Panc1 (cell line): ENCODE measurements around the gene IP6K2. TPM values are rescaled to one million over a fixed set of nuclear protein-coding genes. Genes with fewer than 3 reads are reported as not detected.

Source experiments
- ATAC-seq: fragments of 200-7000 bp; cut with Tn5 transposase; 2 replicates; pipeline ENCODE4 v1.9.1; 2020; ENCODE audit warnings: mild to moderate bottlenecking, moderate library complexity
- BruUV-seq: library from RNA; stranded (reverse); fragments of 400-500 nt; replicated peaks from 2 replicates; lab custom pipeline; 2021; lab: Mats Ljungman, UMichigan
- CTCF ChIA-PET: fragments of 300-600 bp; sonication (Branson Sonifier 250); formaldehyde crosslinking; loops from one replicate; lab custom pipeline; 2022; ENCODE audit warnings: antibody characterized with exemption; lab: Charles Lee
- POLR2A ChIA-PET: fragments of 300-600 bp; sonication (Branson Sonifier 250); formaldehyde crosslinking; loops from one replicate; lab custom pipeline; 2022; ENCODE audit warnings: antibody characterized with exemption; lab: Charles Lee
- DNase-seq: peaks from one replicate; pipeline ENCODE4 v3.0.0-alpha.2; 2010; ENCODE audit warnings: low read depth, low spot score
- H3K27ac ChIP-seq: 2 replicates; pipeline ENCODE4 v1.5.1; 2011; ENCODE audit warnings: mild to moderate bottlenecking, low read length, inconsistent platforms
- H3K27me3 ChIP-seq: fragments of 200-500 bp; sonication (Bioruptor generic); 2 replicates; pipeline ENCODE4 v1.6.0; 2014; ENCODE audit warnings: low read length, inconsistent platforms; ENCODE audit not compliant: control insufficient read depth, insufficient read depth
- H3K36me3 ChIP-seq: fragments of 200-500 bp; sonication (Bioruptor generic); 2 replicates; pipeline ENCODE4 v1.5.1; 2014; ENCODE audit warnings: inconsistent platforms, mild to moderate bottlenecking, low read length, moderate library complexity; ENCODE audit not compliant: control insufficient read depth, insufficient read depth
- H3K4me1 ChIP-seq: 2 replicates; pipeline ENCODE4 v1.5.1; 2011; ENCODE audit warnings: inconsistent platforms, mild to moderate bottlenecking, low read length, moderate library complexity; ENCODE audit not compliant: control insufficient read depth, insufficient read depth
- H3K4me3 ChIP-seq, 2 experiments: 2 replicates each; pipeline ENCODE4 v1.5.1; 2011 to 2012; ENCODE audit warnings: low read depth in 2 of 2, low read length in 2 of 2, mild to moderate bottlenecking in 2 of 2, inconsistent platforms in 1 of 2, moderate library complexity in 1 of 2
- H3K9me3 ChIP-seq: fragments of 200-500 bp; sonication (Bioruptor generic); 2 replicates; pipeline ENCODE4 v1.5.1; 2014; ENCODE audit warnings: low read depth, mild to moderate bottlenecking, inconsistent platforms, low read length, moderate library complexity; ENCODE audit not compliant: control insufficient read depth, insufficient read depth
- CTCF ChIP-seq: fragments of 450-650 bp; IDR thresholded peaks from 2 replicates; pipeline ENCODE4 v1.5.1; 2017; ENCODE audit warnings: mild to moderate bottlenecking
- POLR2AphosphoS5 ChIP-seq: IDR thresholded peaks from 2 replicates; pipeline ENCODE4 v1.6.1; 2012; ENCODE audit warnings: mild to moderate bottlenecking, low read depth, low read length, moderate library complexity
- REST ChIP-seq, 2 experiments: IDR thresholded peaks; 2 replicates each; pipeline ENCODE4 v1.6.1; 2011 to 2012; ENCODE audit warnings: low read depth in 2 of 2, control low read depth in 1 of 2, low read length in 1 of 2, mild to moderate bottlenecking in 1 of 2, moderate library complexity in 1 of 2; ENCODE audit not compliant: insufficient read depth in 1 of 2
- SIN3A ChIP-seq: IDR thresholded peaks from 2 replicates; pipeline ENCODE4 v1.6.1; 2012; ENCODE audit warnings: low read depth, mild to moderate bottlenecking, low read length, moderate library complexity, borderline replicate concordance; ENCODE audit not compliant: insufficient read depth
- TCF7L2 ChIP-seq: IDR thresholded peaks from 2 replicates; pipeline ENCODE4 v1.6.1; 2011; ENCODE audit warnings: mild to moderate bottlenecking, low read depth, low read length, inconsistent platforms
- in situ Hi-C: cut with HindIII; loops from 2 replicates; pipeline ENCODE4 v1.10.0; 2016; ENCODE audit warnings: low sequenced_read_pairs, low pct_unique_long_range_greater_than_20kb
- intact Hi-C: fragments of 100-400 bp; cut with micrococcal nuclease; formaldehyde crosslinking; loops from one replicate; pipeline ENCODE4 v1.10.0; 2022; ENCODE audit not compliant: unreplicated experiment
- total RNA-seq: library from RNA; stranded (reverse); gene quantifications from one replicate; pipeline ENCODE4 v1.2.1, GENCODE V29; 2021; ENCODE audit not compliant: unreplicated experiment

The IP6K2 gene
- total RNA-seq, 1 experiment from 2014 or later = 50.2 TPM

GRCh38 chr3:48660800-48661400, 56.1 kb downstream of the IP6K2 start:
- BruUV-seq = no TSS peak
- POLR2A ChIA-PET = no interaction called here
- CTCF ChIA-PET = no interaction called here
- TF ChIP-seq POLR2AphosphoS5 (no peak), REST (IDR thresholded peaks at IDR 0.05; ENCODE audit: insufficient read depth in 1 of 2, low read depth in 2 of 2, low read length in 1 of 2) (peak in 1 of 2 experiments; percentile 15; a peak in 1 of 4 replicates), TCF7L2 (no peak)
- intact Hi-C loops (no loop called here), in situ Hi-C loops (no loop called here)
- no peak for ATAC-seq
- H3K4me1 ChIP-seq = no peaks in the 10 kb centered on the region
- no peak overlapping the region for H3K4me3 ChIP-seq
- H3K9me3 ChIP-seq = no peaks in the 10 kb centered on the region
- no peaks in the 10 kb centered on the region for H3K27me3 ChIP-seq
- no peak for DNase-seq
- H3K36me3 ChIP-seq = no peaks in the 10 kb centered on the region
- no peak overlapping the region for H3K27ac ChIP-seq

- CTCF ChIA-PET = no interaction called here
- no TSS peak for BruUV-seq
- in situ Hi-C loops (no loop called here), intact Hi-C loops (no loop called here)
- POLR2A ChIA-PET = no interaction called here
- Histone ChIP-seq H3K9me3 (no peaks in the 10 kb centered on the region), H3K4me3 (no peak overlapping the region), H3K4me1 (no peaks in the 10 kb centered on the region), H3K27ac (0 out of 2 replicates have a peak overlapping the region, but pooled peaks have one; percentile 17), H3K36me3 (no peaks in the 10 kb centered on the region), H3K27me3 (no peaks in the 10 kb centered on the region)
- no peak for ATAC-seq
- no peak for DNase-seq
- TF ChIP-seq SIN3A (no peak), TCF7L2 (no peak), REST (IDR thresholded peaks at IDR 0.05; ENCODE audit: insufficient read depth in 1 of 2, low read depth in 2 of 2, low read length in 1 of 2) (no peak), CTCF (no peak), POLR2AphosphoS5 (no peak)
Observed at GRCh38 chr3:48656841-48657281, 60.2 kb downstream of the IP6K2 start.
